ENCODE data around the gene JAKMIP1.

JAKMIP1 gene

GRCh38 chr4:6178757-6179156 is 21.6 kb downstream of the JAKMIP1 start:
- DNase-seq (ENCODE audit: extremely low read depth, low read depth): no peak
- TF ChIP-seq CTCF (IDR thresholded peaks at IDR 0.05; ENCODE audit: low read depth, low read length): no peak

- DNase-seq (ENCODE audit: extremely low read depth, low read depth): no peak
- TF ChIP-seq CTCF (IDR thresholded peaks at IDR 0.05; ENCODE audit: low read depth, low read length): no peak
These were observed 22.7 kb downstream of the JAKMIP1 start for GRCh38 chr4:6177587-6178197.

GRCh38 chr4:6175426-6175825 is 24.9 kb downstream of the JAKMIP1 start:
- TF ChIP-seq CTCF (IDR thresholded peaks at IDR 0.05; ENCODE audit: low read depth, low read length): no peak
- DNase-seq (ENCODE audit: extremely low read depth, low read depth): no peak

GRCh38 chr4:6172927-6173200 is 27.5 kb downstream of the JAKMIP1 start:
- TF ChIP-seq CTCF (IDR thresholded peaks at IDR 0.05; ENCODE audit: low read depth, low read length): no peak
- no peak for DNase-seq (ENCODE audit: extremely low read depth, low read depth)

GRCh38 chr4:6172093-6172926 is 28.0 kb downstream of the JAKMIP1 start:
- no peak for DNase-seq (ENCODE audit: extremely low read depth, low read depth)

GRCh38 chr4:6169239-6169638 is 31.1 kb downstream of the JAKMIP1 start:
- DNase-seq (ENCODE audit: extremely low read depth, low read depth): no peak
- no peak for TF ChIP-seq CTCF (IDR thresholded peaks at IDR 0.05; ENCODE audit: low read depth, low read length)

More at GRCh38 chr4:6172093-6172926, 28.0 kb downstream of the JAKMIP1 start:
- TF ChIP-seq CTCF (IDR thresholded peaks at IDR 0.05; ENCODE audit: low read depth, low read length): no peak

- no peak for TF ChIP-seq CTCF (IDR thresholded peaks at IDR 0.05; ENCODE audit: low read depth, low read length)
- DNase-seq (ENCODE audit: extremely low read depth, low read depth): no peak
These were observed 34.6 kb downstream of the JAKMIP1 start for GRCh38 chr4:6165766-6166165.
